WTC11 (cell line): ENCODE data around the gene PRKACB. TPM values are rescaled to one million over a fixed set of nuclear protein-coding genes. Genes with fewer than 3 reads are reported as not detected.

Experiments used
- ATAC-seq: fragments of 200-7000 bp; cut with Tn5 transposase; 2 replicates; pipeline ENCODE4 v1.10.0; 2021; ENCODE audit warnings: mild to moderate bottlenecking, moderate library complexity
- CTCF ChIA-PET: fragments of 300-600 bp; sonication (Branson Sonifier 250); formaldehyde crosslinking; loops from one replicate; lab custom pipeline; 2021; ENCODE audit warnings: antibody characterized with exemption; lab: Charles Lee
- POLR2A ChIA-PET: fragments of 350-600 bp; sonication (Branson Sonifier 250); formaldehyde crosslinking; loops from one replicate; lab custom pipeline; 2021; ENCODE audit warnings: antibody characterized with exemption; lab: Charles Lee
- DNase-seq: peaks from one replicate; pipeline ENCODE4 v3.0.0; 2021; ENCODE audit warnings: low spot score
- H3K27ac Mint-ChIP-seq: 2 replicates; pipeline ENCODE4 v1.8.0; 2021; ENCODE audit warnings: mixed read lengths
- H3K27me3 Mint-ChIP-seq: 2 replicates; pipeline ENCODE4 v1.8.0; 2021; ENCODE audit warnings: low read depth, mild to moderate bottlenecking, moderate library complexity, mixed read lengths
- H3K36me3 Mint-ChIP-seq: 2 replicates; pipeline ENCODE4 v1.8.0; 2021; ENCODE audit warnings: mixed read lengths
- H3K4me1 Mint-ChIP-seq: 2 replicates; pipeline ENCODE4 v1.8.0; 2022; ENCODE audit warnings: mixed read lengths
- H3K4me3 Mint-ChIP-seq: 2 replicates; pipeline ENCODE4 v1.8.0; 2021; ENCODE audit warnings: mild to moderate bottlenecking, moderate library complexity, mixed read lengths
- H3K9me3 Mint-ChIP-seq: 2 replicates; pipeline ENCODE4 v1.8.0; 2021; ENCODE audit warnings: mixed read lengths
- CBFB ChIP-seq: sonication (generic); formaldehyde crosslinking; IDR thresholded peaks from 2 replicates; pipeline ENCODE4 v1.8.1; 2022; ENCODE audit warnings: mild to moderate bottlenecking, low read depth, missing genetic modification reagents
- CREM ChIP-seq: sonication (generic); formaldehyde crosslinking; IDR thresholded peaks from 2 replicates; pipeline ENCODE4 v1.8.1; 2022; ENCODE audit warnings: mild to moderate bottlenecking, missing genetic modification reagents, moderate library complexity
- ELF4 ChIP-seq: sonication (generic); formaldehyde crosslinking; IDR thresholded peaks from 2 replicates; pipeline ENCODE4 v1.8.1; 2022; ENCODE audit warnings: low read depth, mild to moderate bottlenecking, moderate library complexity, missing genetic modification reagents
- FOXJ3 ChIP-seq: sonication (generic); formaldehyde crosslinking; IDR thresholded peaks from 2 replicates; pipeline ENCODE4 v1.9.0; 2021; ENCODE audit warnings: missing genetic modification reagents, mild to moderate bottlenecking, borderline replicate concordance
- GABPB1 ChIP-seq: sonication (generic); formaldehyde crosslinking; IDR thresholded peaks from 2 replicates; pipeline ENCODE4 v1.8.1; 2023; ENCODE audit warnings: mild to moderate bottlenecking, missing genetic modification reagents
- HMGA2 ChIP-seq: fragments of 250-450 bp; sonication (Bioruptor Pico); IDR thresholded peaks from 2 replicates; pipeline ENCODE4 v1.4.0; 2021; ENCODE audit warnings: mild to moderate bottlenecking, moderate library complexity
- JAZF1 ChIP-seq: fragments of 250-450 bp; sonication (Bioruptor Pico); IDR thresholded peaks from 2 replicates; pipeline ENCODE4 v1.9.0; 2021; ENCODE audit warnings: moderate library complexity, mild to moderate bottlenecking, inconsistent platforms
- NR2C2 ChIP-seq: sonication (generic); formaldehyde crosslinking; IDR thresholded peaks from 2 replicates; pipeline ENCODE4 v1.8.0; 2022; ENCODE audit warnings: mild to moderate bottlenecking, missing genetic modification reagents
- PRRX2 ChIP-seq: fragments of 250-450 bp; sonication (Bioruptor Pico); IDR thresholded peaks from 2 replicates; pipeline ENCODE4 v1.8.0; 2021; ENCODE audit warnings: mild to moderate bottlenecking
- SMAD4 ChIP-seq: sonication (generic); formaldehyde crosslinking; IDR thresholded peaks from 2 replicates; pipeline ENCODE4 v1.8.0; 2022; ENCODE audit warnings: mild to moderate bottlenecking, missing genetic modification reagents
- SOX15 ChIP-seq: fragments of 250-450 bp; sonication (Bioruptor Pico); IDR thresholded peaks from 2 replicates; pipeline ENCODE4 v1.9.0; 2021; ENCODE audit warnings: mild to moderate bottlenecking
- TEAD4 ChIP-seq: sonication (generic); formaldehyde crosslinking; IDR thresholded peaks from 2 replicates; pipeline ENCODE4 v1.8.0; 2022; ENCODE audit warnings: mild to moderate bottlenecking, missing genetic modification reagents
- ZNF138 ChIP-seq: sonication (generic); formaldehyde crosslinking; conservative IDR thresholded peaks from 2 replicates; pipeline ENCODE4 v1.8.1; 2022; ENCODE audit warnings: mild to moderate bottlenecking, moderate library complexity, missing genetic modification reagents
- ZNF263 ChIP-seq: sonication (generic); formaldehyde crosslinking; IDR thresholded peaks from 2 replicates; pipeline ENCODE4 v1.8.1; 2022; ENCODE audit warnings: low read depth, mild to moderate bottlenecking, moderate library complexity, missing genetic modification reagents
- ZNF396 ChIP-seq: fragments of 250-450 bp; sonication (Bioruptor Pico); IDR thresholded peaks from 2 replicates; pipeline ENCODE4 v1.8.0; 2021; ENCODE audit warnings: mild to moderate bottlenecking, moderate library complexity, borderline replicate concordance
- ZNF671 ChIP-seq: fragments of 250-450 bp; sonication (Bioruptor Pico); IDR thresholded peaks from 2 replicates; pipeline ENCODE4 v1.8.0; 2021; ENCODE audit warnings: mild to moderate bottlenecking
- total RNA-seq: library from RNA; stranded (reverse); gene quantifications from 3 replicates; pipeline ENCODE4 v1.2.3, GENCODE V29; 2021
- TF ChIP-seq, protein P1 (sequence below): sonication (generic); formaldehyde crosslinking; IDR thresholded peaks from 2 replicates; pipeline ENCODE4 v1.8.1; 2022; ENCODE audit warnings: missing genetic modification reagents, borderline replicate concordance
- TF ChIP-seq, protein P2 (sequence below): sonication (generic); formaldehyde crosslinking; IDR thresholded peaks from 2 replicates; pipeline ENCODE4 v1.8.1; 2023; ENCODE audit warnings: mild to moderate bottlenecking, missing genetic modification reagents
- TF ChIP-seq, protein P3 (sequence below): sonication (generic); formaldehyde crosslinking; IDR thresholded peaks from 2 replicates; pipeline ENCODE4 v1.8.1; 2023; ENCODE audit warnings: mild to moderate bottlenecking, moderate library complexity, missing genetic modification reagents
- TF ChIP-seq, protein P4 (sequence below): sonication (generic); formaldehyde crosslinking; IDR thresholded peaks from 2 replicates; pipeline ENCODE4 v1.8.1; 2022; ENCODE audit warnings: low read depth, mild to moderate bottlenecking, moderate library complexity, missing genetic modification reagents, borderline replicate concordance
- TF ChIP-seq, protein P5 (sequence below): fragments of 250-450 bp; sonication (Bioruptor Pico); IDR thresholded peaks from 2 replicates; pipeline ENCODE4 v1.9.0; 2021; ENCODE audit warnings: mild to moderate bottlenecking
- TF ChIP-seq, protein P6 (sequence below): sonication (generic); formaldehyde crosslinking; conservative IDR thresholded peaks from 2 replicates; pipeline ENCODE4 v1.8.1; 2023; ENCODE audit warnings: mild to moderate bottlenecking, low read depth, missing genetic modification reagents, moderate library complexity
- TF ChIP-seq, protein P7 (sequence below): sonication (generic); formaldehyde crosslinking; IDR thresholded peaks from 2 replicates; pipeline ENCODE4 v1.8.1; 2022; ENCODE audit warnings: mild to moderate bottlenecking, moderate library complexity, missing genetic modification reagents

The PRKACB gene
- total RNA-seq, 1 experiment from 2014 or later: 18.4 TPM

DNA sequence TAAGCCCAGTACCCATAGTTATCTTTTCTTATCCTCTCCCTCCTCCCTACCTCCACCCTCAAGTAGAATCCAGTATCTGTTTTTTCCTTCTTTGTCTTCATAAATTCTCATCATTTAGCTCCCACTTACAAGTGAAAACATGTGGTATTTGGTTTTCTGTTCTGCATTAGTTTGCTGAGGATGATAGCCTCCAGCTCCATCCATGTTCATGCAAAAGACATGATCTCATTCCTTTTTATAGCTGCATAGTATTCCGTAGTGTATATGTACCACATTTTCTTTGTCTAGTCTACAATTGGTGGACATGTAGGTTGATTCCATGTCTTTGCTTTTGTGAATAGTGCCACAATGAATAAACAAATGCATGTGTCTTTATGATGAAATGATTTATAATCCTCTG lies 55.2 kb downstream of the PRKACB start:
- ChIA-PET CTCF (no interaction called here), POLR2A (no interaction called here)
- H3K4me1 Mint-ChIP-seq: no peaks in the 10 kb centered on the region
- H3K36me3 Mint-ChIP-seq: peaks cover 8% of the 10 kb centered on the region
- DNase-seq: no peak
- H3K9me3 Mint-ChIP-seq: peaks cover 5% of the 10 kb centered on the region
- ATAC-seq: no peak
- TF ChIP-seq SOX15: no peak
- TF ChIP-seq CREM (CRISPR knock-in tag): no peak
- TF ChIP-seq FOXJ3 (CRISPR knock-in tag): no peak
- TF ChIP-seq, protein P1, sequence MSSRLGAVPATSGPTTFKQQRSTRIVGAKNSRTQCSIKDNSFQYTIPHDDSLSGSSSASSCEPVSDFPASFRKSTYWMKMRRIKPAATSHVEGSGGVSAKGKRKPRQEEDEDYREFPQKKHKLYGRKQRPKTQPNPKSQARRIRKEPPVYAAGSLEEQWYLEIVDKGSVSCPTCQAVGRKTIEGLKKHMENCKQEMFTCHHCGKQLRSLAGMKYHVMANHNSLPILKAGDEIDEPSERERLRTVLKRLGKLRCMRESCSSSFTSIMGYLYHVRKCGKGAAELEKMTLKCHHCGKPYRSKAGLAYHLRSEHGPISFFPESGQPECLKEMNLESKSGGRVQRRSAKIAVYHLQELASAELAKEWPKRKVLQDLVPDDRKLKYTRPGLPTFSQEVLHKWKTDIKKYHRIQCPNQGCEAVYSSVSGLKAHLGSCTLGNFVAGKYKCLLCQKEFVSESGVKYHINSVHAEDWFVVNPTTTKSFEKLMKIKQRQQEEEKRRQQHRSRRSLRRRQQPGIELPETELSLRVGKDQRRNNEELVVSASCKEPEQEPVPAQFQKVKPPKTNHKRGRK: no peak
- TF ChIP-seq, protein P2, sequence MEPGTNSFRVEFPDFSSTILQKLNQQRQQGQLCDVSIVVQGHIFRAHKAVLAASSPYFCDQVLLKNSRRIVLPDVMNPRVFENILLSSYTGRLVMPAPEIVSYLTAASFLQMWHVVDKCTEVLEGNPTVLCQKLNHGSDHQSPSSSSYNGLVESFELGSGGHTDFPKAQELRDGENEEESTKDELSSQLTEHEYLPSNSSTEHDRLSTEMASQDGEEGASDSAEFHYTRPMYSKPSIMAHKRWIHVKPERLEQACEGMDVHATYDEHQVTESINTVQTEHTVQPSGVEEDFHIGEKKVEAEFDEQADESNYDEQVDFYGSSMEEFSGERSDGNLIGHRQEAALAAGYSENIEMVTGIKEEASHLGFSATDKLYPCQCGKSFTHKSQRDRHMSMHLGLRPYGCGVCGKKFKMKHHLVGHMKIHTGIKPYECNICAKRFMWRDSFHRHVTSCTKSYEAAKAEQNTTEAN (CRISPR knock-in tag): no peak
- TF ChIP-seq ZNF396 (CRISPR knock-in tag): no peak
- TF ChIP-seq, protein P3, sequence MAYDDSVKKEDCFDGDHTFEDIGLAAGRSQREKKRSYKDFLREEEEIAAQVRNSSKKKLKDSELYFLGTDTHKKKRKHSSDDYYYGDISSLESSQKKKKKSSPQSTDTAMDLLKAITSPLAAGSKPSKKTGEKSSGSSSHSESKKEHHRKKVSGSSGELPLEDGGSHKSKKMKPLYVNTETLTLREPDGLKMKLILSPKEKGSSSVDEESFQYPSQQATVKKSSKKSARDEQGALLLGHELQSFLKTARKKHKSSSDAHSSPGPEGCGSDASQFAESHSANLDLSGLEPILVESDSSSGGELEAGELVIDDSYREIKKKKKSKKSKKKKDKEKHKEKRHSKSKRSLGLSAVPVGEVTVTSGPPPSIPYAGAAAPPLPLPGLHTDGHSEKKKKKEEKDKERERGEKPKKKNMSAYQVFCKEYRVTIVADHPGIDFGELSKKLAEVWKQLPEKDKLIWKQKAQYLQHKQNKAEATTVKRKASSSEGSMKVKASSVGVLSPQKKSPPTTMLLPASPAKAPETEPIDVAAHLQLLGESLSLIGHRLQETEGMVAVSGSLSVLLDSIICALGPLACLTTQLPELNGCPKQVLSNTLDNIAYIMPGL (CRISPR knock-in tag): no peak
- TF ChIP-seq ELF4 (CRISPR knock-in tag): no peak
- no peak for TF ChIP-seq CBFB (CRISPR knock-in tag)
- TF ChIP-seq PRRX2 (CRISPR knock-in tag): no peak
- TF ChIP-seq HMGA2 (CRISPR knock-in tag): no peak
- TF ChIP-seq, protein P4, sequence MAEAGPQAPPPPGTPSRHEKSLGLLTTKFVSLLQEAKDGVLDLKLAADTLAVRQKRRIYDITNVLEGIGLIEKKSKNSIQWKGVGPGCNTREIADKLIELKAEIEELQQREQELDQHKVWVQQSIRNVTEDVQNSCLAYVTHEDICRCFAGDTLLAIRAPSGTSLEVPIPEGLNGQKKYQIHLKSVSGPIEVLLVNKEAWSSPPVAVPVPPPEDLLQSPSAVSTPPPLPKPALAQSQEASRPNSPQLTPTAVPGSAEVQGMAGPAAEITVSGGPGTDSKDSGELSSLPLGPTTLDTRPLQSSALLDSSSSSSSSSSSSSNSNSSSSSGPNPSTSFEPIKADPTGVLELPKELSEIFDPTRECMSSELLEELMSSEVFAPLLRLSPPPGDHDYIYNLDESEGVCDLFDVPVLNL (CRISPR knock-in tag): no peak
- no peak for TF ChIP-seq JAZF1 (CRISPR knock-in tag)
- no peak for TF ChIP-seq ZNF263
- TF ChIP-seq ZNF138 (CRISPR knock-in tag): no peak
- TF ChIP-seq TEAD4 (CRISPR knock-in tag): no peak
- no peak for TF ChIP-seq ZNF671 (CRISPR knock-in tag)
- no peak overlapping the region for H3K27ac Mint-ChIP-seq
- H3K4me3 Mint-ChIP-seq: no peak overlapping the region
- H3K27me3 Mint-ChIP-seq: no peaks in the 10 kb centered on the region

DNA sequence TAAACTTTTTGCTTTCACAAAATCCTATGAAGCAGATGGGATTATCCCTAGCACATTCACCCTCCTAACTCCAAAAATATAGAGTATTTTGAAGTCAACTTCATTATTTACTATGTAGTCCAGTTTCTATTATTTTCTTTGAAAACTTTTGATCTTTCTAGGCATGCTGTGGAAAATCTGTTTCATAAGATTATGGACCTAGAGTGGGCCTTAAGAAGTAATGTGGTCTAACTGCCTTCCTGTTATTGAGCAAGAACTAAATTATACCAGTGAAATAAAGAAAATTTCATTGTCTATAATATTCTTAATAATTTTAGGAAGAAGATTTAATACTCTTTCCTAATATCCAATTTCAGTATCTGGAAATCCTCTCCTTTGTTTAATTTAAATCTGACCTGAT lies 58.1 kb downstream of the PRKACB start:
- Mint-ChIP-seq H3K27me3 (no peaks in the 10 kb centered on the region), H3K4me1 (no peaks in the 10 kb centered on the region), H3K4me3 (no peak overlapping the region)
- POLR2A ChIA-PET: no interaction called here
- ATAC-seq: no peak
- TF ChIP-seq, protein P1: no peak
- no peak for TF ChIP-seq NR2C2
- TF ChIP-seq, protein P5, sequence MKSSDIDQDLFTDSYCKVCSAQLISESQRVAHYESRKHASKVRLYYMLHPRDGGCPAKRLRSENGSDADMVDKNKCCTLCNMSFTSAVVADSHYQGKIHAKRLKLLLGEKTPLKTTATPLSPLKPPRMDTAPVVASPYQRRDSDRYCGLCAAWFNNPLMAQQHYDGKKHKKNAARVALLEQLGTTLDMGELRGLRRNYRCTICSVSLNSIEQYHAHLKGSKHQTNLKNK (CRISPR knock-in tag): no peak
- TF ChIP-seq GABPB1: no peak
- TF ChIP-seq, protein P6, sequence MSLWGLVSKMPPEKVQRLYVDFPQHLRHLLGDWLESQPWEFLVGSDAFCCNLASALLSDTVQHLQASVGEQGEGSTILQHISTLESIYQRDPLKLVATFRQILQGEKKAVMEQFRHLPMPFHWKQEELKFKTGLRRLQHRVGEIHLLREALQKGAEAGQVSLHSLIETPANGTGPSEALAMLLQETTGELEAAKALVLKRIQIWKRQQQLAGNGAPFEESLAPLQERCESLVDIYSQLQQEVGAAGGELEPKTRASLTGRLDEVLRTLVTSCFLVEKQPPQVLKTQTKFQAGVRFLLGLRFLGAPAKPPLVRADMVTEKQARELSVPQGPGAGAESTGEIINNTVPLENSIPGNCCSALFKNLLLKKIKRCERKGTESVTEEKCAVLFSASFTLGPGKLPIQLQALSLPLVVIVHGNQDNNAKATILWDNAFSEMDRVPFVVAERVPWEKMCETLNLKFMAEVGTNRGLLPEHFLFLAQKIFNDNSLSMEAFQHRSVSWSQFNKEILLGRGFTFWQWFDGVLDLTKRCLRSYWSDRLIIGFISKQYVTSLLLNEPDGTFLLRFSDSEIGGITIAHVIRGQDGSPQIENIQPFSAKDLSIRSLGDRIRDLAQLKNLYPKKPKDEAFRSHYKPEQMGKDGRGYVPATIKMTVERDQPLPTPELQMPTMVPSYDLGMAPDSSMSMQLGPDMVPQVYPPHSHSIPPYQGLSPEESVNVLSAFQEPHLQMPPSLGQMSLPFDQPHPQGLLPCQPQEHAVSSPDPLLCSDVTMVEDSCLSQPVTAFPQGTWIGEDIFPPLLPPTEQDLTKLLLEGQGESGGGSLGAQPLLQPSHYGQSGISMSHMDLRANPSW (CRISPR knock-in tag): no peak
- TF ChIP-seq SMAD4: no peak
- TF ChIP-seq, protein P7, sequence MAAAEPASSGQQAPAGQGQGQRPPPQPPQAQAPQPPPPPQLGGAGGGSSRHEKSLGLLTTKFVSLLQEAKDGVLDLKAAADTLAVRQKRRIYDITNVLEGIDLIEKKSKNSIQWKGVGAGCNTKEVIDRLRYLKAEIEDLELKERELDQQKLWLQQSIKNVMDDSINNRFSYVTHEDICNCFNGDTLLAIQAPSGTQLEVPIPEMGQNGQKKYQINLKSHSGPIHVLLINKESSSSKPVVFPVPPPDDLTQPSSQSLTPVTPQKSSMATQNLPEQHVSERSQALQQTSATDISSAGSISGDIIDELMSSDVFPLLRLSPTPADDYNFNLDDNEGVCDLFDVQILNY (CRISPR knock-in tag): no peak
- TF ChIP-seq, all 79 proteins: peak for 0
- H3K9me3 Mint-ChIP-seq: peaks cover 5% of the 10 kb centered on the region
- H3K36me3 Mint-ChIP-seq: peaks cover 8% of the 10 kb centered on the region
- CTCF ChIA-PET: no interaction called here
- H3K27ac Mint-ChIP-seq: no peak overlapping the region
- DNase-seq: no peak
